Measurements from ENCODE around the gene ULK4.
"Not testable (repeated sequence)": the region's sequence is repeated elsewhere in the genome, so short reads cannot be mapped to it uniquely, and the experiment has no call there.

ULK4 gene

GRCh38 chr3:41960826-41961750 lies 815 bp downstream of the ULK4 start:
- peak; percentile 18 to 27 for DNase-seq (ENCODE audit: low read depth in 2 of 2)

GRCh38 chr3:41956574-41956973 lies 5.3 kb downstream of the ULK4 start:
- DNase-seq (ENCODE audit: low read depth in 2 of 2), result no peak

- DNase-seq (ENCODE audit: low read depth in 2 of 2), result no peak
Observed at GRCh38 chr3:41955192-41955591, 6.7 kb downstream of the ULK4 start.

GRCh38 chr3:41943311-41943843 lies 18.5 kb downstream of the ULK4 start:
- no peak for DNase-seq (ENCODE audit: low read depth in 2 of 2)

- no peak for DNase-seq (ENCODE audit: low read depth in 2 of 2)
Observed at GRCh38 chr3:41940393-41940792, 21.5 kb downstream of the ULK4 start.

GRCh38 chr3:41936384-41936783 lies 25.5 kb downstream of the ULK4 start:
- DNase-seq (ENCODE audit: low read depth in 2 of 2), result no peak

GRCh38 chr3:41933154-41933676 lies 28.7 kb downstream of the ULK4 start:
- no peak for DNase-seq (ENCODE audit: low read depth in 2 of 2)

GRCh38 chr3:41932464-41932863 lies 29.4 kb downstream of the ULK4 start:
- DNase-seq (ENCODE audit: low read depth in 2 of 2), result no peak

- DNase-seq (ENCODE audit: low read depth in 2 of 2), result no peak
Observed at GRCh38 chr3:41920406-41920965, 41.4 kb downstream of the ULK4 start.

GRCh38 chr3:41915353-41915752 lies 46.5 kb downstream of the ULK4 start:
- DNase-seq (ENCODE audit: low read depth in 2 of 2), result no peak

- no peak for DNase-seq (ENCODE audit: low read depth in 2 of 2)
Observed at GRCh38 chr3:41912280-41912679, 49.6 kb downstream of the ULK4 start.

- DNase-seq (ENCODE audit: low read depth in 2 of 2), result no peak
Observed at GRCh38 chr3:41907330-41908073, 54.4 kb downstream of the ULK4 start.

GRCh38 chr3:41900265-41900664 lies 61.6 kb downstream of the ULK4 start:
- no peak for DNase-seq (ENCODE audit: low read depth in 2 of 2)

- DNase-seq (ENCODE audit: low read depth in 2 of 2), result no peak
Observed at GRCh38 chr3:41898631-41899030, 63.3 kb downstream of the ULK4 start.

GRCh38 chr3:41893977-41894376 lies 67.9 kb downstream of the ULK4 start:
- peak in 1 of 2 donors; percentile 4 for DNase-seq (ENCODE audit: low read depth in 2 of 2)

- no peak for DNase-seq (ENCODE audit: low read depth in 2 of 2)
Observed at GRCh38 chr3:41888368-41889076, 73.4 kb downstream of the ULK4 start.

- DNase-seq (ENCODE audit: low read depth in 2 of 2), result no peak
Observed at GRCh38 chr3:41882956-41883355, 78.9 kb downstream of the ULK4 start.

- DNase-seq (ENCODE audit: low read depth in 2 of 2), result peak in 1 of 2 donors; percentile 12
Observed at GRCh38 chr3:41881233-41881821, 80.6 kb downstream of the ULK4 start.

GRCh38 chr3:41880387-41880786 lies 81.5 kb downstream of the ULK4 start:
- DNase-seq (ENCODE audit: low read depth in 2 of 2), result no peak

- DNase-seq (ENCODE audit: low read depth in 2 of 2), result not testable (repeated sequence)
Observed at GRCh38 chr3:41877741-41878140, 84.2 kb downstream of the ULK4 start.

GRCh38 chr3:41874022-41874421 lies 87.9 kb downstream of the ULK4 start:
- DNase-seq (ENCODE audit: low read depth in 2 of 2), result no peak
